Stimulated activated CD4-positive, alpha-beta T cell treated with anti-CD3 and anti-CD28 coated beads, Interleukin-2, amount 100 ng/mL, for 4 hours (primary cell): ENCODE results near the gene SDK2.
"Not testable (repeated sequence)": the region's sequence is repeated elsewhere in the genome, so short reads cannot be mapped to it uniquely, and the experiment has no call there.

Experiments used
- DNase-seq: peaks from one replicate; pipeline ENCODE4 v3.0.0-alpha.2; 2020; ENCODE audit warnings: low read depth

Gene SDK2

GRCh38 chr17:73342050-73342522 is 302.2 kb downstream of the SDK2 start:
- no peak for DNase-seq

- no peak for DNase-seq
These were observed 302.7 kb downstream of the SDK2 start for GRCh38 chr17:73341350-73342049.

- no peak for DNase-seq
These were observed 304.1 kb downstream of the SDK2 start for GRCh38 chr17:73340093-73340596.

- DNase-seq = no peak
These were observed 305.6 kb downstream of the SDK2 start for GRCh38 chr17:73338566-73339197.

- no peak for DNase-seq
These were observed 306.2 kb downstream of the SDK2 start for GRCh38 chr17:73338050-73338521.

- no peak for DNase-seq
These were observed 306.9 kb downstream of the SDK2 start for GRCh38 chr17:73337330-73337710.

GRCh38 chr17:73336408-73337329 is 307.6 kb downstream of the SDK2 start:
- DNase-seq = no peak

GRCh38 chr17:73335591-73336407 is 308.4 kb downstream of the SDK2 start:
- no peak for DNase-seq

GRCh38 chr17:73334771-73335513 is 309.3 kb downstream of the SDK2 start:
- no peak for DNase-seq

- DNase-seq = not testable (repeated sequence)
These were observed 310.8 kb downstream of the SDK2 start for GRCh38 chr17:73333445-73333844.

- DNase-seq = no peak
These were observed 313.2 kb downstream of the SDK2 start for GRCh38 chr17:73331060-73331459.

GRCh38 chr17:73327676-73328075 is 316.6 kb downstream of the SDK2 start:
- no peak for DNase-seq

GRCh38 chr17:73325527-73325842 is 318.8 kb downstream of the SDK2 start:
- no peak for DNase-seq

GRCh38 chr17:73324711-73325526 is 319.3 kb downstream of the SDK2 start:
- no peak for DNase-seq

- no peak for DNase-seq
These were observed 320.1 kb downstream of the SDK2 start for GRCh38 chr17:73324160-73324475.

- DNase-seq = no peak
These were observed 320.7 kb downstream of the SDK2 start for GRCh38 chr17:73323409-73324159.

GRCh38 chr17:73320601-73321264 is 323.5 kb downstream of the SDK2 start:
- no peak for DNase-seq

GRCh38 chr17:73319766-73320165 is 324.5 kb downstream of the SDK2 start:
- no peak for DNase-seq

GRCh38 chr17:73318836-73319235 is 325.4 kb downstream of the SDK2 start:
- no peak for DNase-seq
